K562 (cell line): ENCODE results near the gene SYCP1. TPM values are rescaled to one million over a fixed set of nuclear protein-coding genes. Genes with fewer than 3 reads are reported as not detected.

ENCODE experiments used
- ATAC-seq: fragments of 200-7000 bp; cut with Tn5 transposase; 3 replicates; pipeline ENCODE4 v1.9.1; 2020; ENCODE audit warnings: moderate library complexity
- BruUV-seq: library from RNA; stranded (reverse); fragments of 400-500 nt; replicated peaks from 2 replicates; lab custom pipeline; 2021; lab: Mats Ljungman, UMichigan
- CTCF ChIA-PET: fragments of 300-600 bp; formaldehyde crosslinking; extraction: SDS; loops from one replicate; lab custom pipeline; 2021; ENCODE audit warnings: low intra/inter-chr PET ratio; lab: Yijun Ruan, JAX
- POLR2A ChIA-PET: fragments of 300-600, 350-650 bp; sonication (Branson Sonifier 250); formaldehyde crosslinking; extraction: SDS; loops from one replicate; lab custom pipeline; 2021; ENCODE audit warnings: antibody characterized with exemption, inconsistent platforms; lab: Yijun Ruan, JAX
- DNase-seq, 4 experiments: peaks; one replicate each; pipeline versions ENCODE4 v3.0.0 to v3.0.0-alpha.2; 2011 to 2018; ENCODE audit warnings: low spot score in 3 of 4, mixed read lengths in 3 of 4; ENCODE audit errors: extremely low read depth in 1 of 4
- FAIRE-seq: peaks from 2 replicates; lab custom pipeline; 2011; peaks lifted over from hg19 to GRCh38; lab: Jason Lieb, UNC
- H2AFZ ChIP-seq: 2 replicates; pipeline ENCODE4 v1.6.0; 2011; ENCODE audit warnings: low read depth, low read length, control low read depth, inconsistent platforms
- H3K27ac ChIP-seq: fragments of 200-600 bp; 3 replicates; pipeline ENCODE4 v1.8.0; 2011; ENCODE audit warnings: low read depth, mild to moderate bottlenecking, control low read depth, inconsistent platforms, low read length, moderate library complexity, mixed read lengths; ENCODE audit errors: extremely low read depth
- H3K27me3 ChIP-seq, 2 experiments: fragments of 300-600 bp in 1 of 2; 2 replicates in 1 of 2; 3 replicates in 1 of 2; pipeline versions ENCODE4 v1.6.0 to v1.8.0; 2011; ENCODE audit warnings: inconsistent platforms in 2 of 2, low read length in 2 of 2, mild to moderate bottlenecking in 1 of 2, mixed read lengths in 1 of 2, moderate library complexity in 1 of 2; ENCODE audit not compliant: control insufficient read depth in 2 of 2, insufficient read depth in 2 of 2
- H3K36me3 ChIP-seq: fragments of 300-600 bp; 3 replicates; pipeline ENCODE4 v1.8.0; 2011; ENCODE audit warnings: mild to moderate bottlenecking, low read length, inconsistent platforms; ENCODE audit not compliant: control insufficient read depth, insufficient read depth
- H3K4me1 ChIP-seq, 2 experiments: fragments of 200-600 bp in 1 of 2; replicated peaks in 1 of 2; 2 replicates in 1 of 2; 3 replicates in 1 of 2; pipeline versions ENCODE4 v1.5.1 to v1.8.0; 2011; ENCODE audit warnings: inconsistent platforms in 2 of 2, low read length in 2 of 2, mild to moderate bottlenecking in 1 of 2, mixed read lengths in 1 of 2, moderate library complexity in 1 of 2; ENCODE audit not compliant: control insufficient read depth in 2 of 2, insufficient read depth in 2 of 2
- H3K4me2 ChIP-seq: 2 replicates; pipeline ENCODE4 v1.6.1; 2011; ENCODE audit warnings: low read length, control low read depth, inconsistent platforms, mixed read lengths; ENCODE audit not compliant: insufficient read depth
- H3K4me3 ChIP-seq: fragments of 200-600 bp; sonication (generic), shearing (Covaris generic); 2 replicates; pipeline ENCODE4 v1.5.1; 2016; ENCODE audit warnings: control low read depth, inconsistent platforms
- H3K79me2 ChIP-seq: fragments of 200-600 bp; 3 replicates; pipeline ENCODE4 v1.8.0; 2011; ENCODE audit warnings: low read length, inconsistent platforms; ENCODE audit not compliant: control insufficient read depth, insufficient read depth
- H3K9ac ChIP-seq, 2 experiments: 2 replicates each; pipeline versions ENCODE4 v1.6.0 to v1.6.1; 2011; ENCODE audit warnings: low read depth in 2 of 2, low read length in 2 of 2, control low read depth in 1 of 2, inconsistent platforms in 1 of 2, mild to moderate bottlenecking in 1 of 2, mixed read lengths in 1 of 2; ENCODE audit not compliant: insufficient read depth in 1 of 2
- H3K9me1 ChIP-seq: one replicate; pipeline ENCODE4 v1.6.0; 2011; ENCODE audit warnings: inconsistent platforms, mild to moderate bottlenecking, low read length, moderate library complexity; ENCODE audit not compliant: control insufficient read depth, insufficient read depth
- H3K9me3 ChIP-seq: replicated peaks from 2 replicates; pipeline ENCODE4 v1.5.1; 2011; ENCODE audit warnings: low read depth, low read length, inconsistent platforms; ENCODE audit not compliant: control insufficient read depth, insufficient read depth
- H4K20me1 ChIP-seq: replicated peaks from 2 replicates; pipeline ENCODE4 v1.6.1; 2011; ENCODE audit warnings: low read length, inconsistent platforms, mixed read lengths; ENCODE audit not compliant: control insufficient read depth, insufficient read depth
- BCL6 ChIP-seq: fragments of 250-450 bp; sonication (Bioruptor Pico); IDR thresholded peaks from 2 replicates; pipeline ENCODE4 v1.4.0; 2020
- C11orf30 ChIP-seq: fragments of 450-650 bp; IDR thresholded peaks from 2 replicates; pipeline ENCODE4 v1.6.1; 2016; ENCODE audit warnings: low read depth, mild to moderate bottlenecking
- CBX3 ChIP-seq, 2 experiments: IDR thresholded peaks; 1 replicate in 1 of 2; 2 replicates in 1 of 2; pipeline ENCODE4 v1.6.1; 2012; ENCODE audit warnings: inconsistent platforms in 2 of 2, low read length in 2 of 2, borderline replicate concordance in 1 of 2, control low read depth in 1 of 2
- FIP1L1 ChIP-seq: fragments of 200-400 bp; formaldehyde crosslinking; IDR thresholded peaks from 2 replicates; pipeline ENCODE4 v1.6.1; 2018; ENCODE audit warnings: mild to moderate bottlenecking, low read depth, low read length; ENCODE audit not compliant: poor library complexity, severe bottlenecking
- HCFC1 ChIP-seq: IDR thresholded peaks from 2 replicates; pipeline ENCODE4 v1.6.1; 2012; ENCODE audit warnings: low read depth, low read length, improper control_type of control experiment
- MEF2A ChIP-seq: IDR thresholded peaks from 2 replicates; pipeline ENCODE4 v1.6.1; 2011; ENCODE audit warnings: low read depth, mild to moderate bottlenecking, low read length, moderate library complexity; ENCODE audit not compliant: control insufficient read depth
- MIER1 ChIP-seq: fragments of 450-650 bp; IDR thresholded peaks from 2 replicates; pipeline ENCODE4 v1.6.1; 2016; ENCODE audit warnings: antibody characterized with exemption, mild to moderate bottlenecking, low read depth
- POLR2AphosphoS2 ChIP-seq: IDR thresholded peaks from 2 replicates; pipeline ENCODE4 v1.6.1; 2012; ENCODE audit warnings: low read length, improper control_type of control experiment
- ZNF232 ChIP-seq: sonication (generic); formaldehyde crosslinking; IDR thresholded peaks from 2 replicates; pipeline ENCODE4 v1.8.0; 2022; ENCODE audit warnings: mild to moderate bottlenecking, missing genetic modification reagents
- ZNF253 ChIP-seq: fragments of 250-450 bp; sonication (Bioruptor Pico); conservative IDR thresholded peaks from 2 replicates; pipeline ENCODE4 v1.6.1; 2021; ENCODE audit warnings: mild to moderate bottlenecking
- ZNF639 ChIP-seq, 2 experiments: fragments of 200-800 bp in 1 of 2; sonication (Bioruptor generic) in 1 of 2; sonication (generic) in 1 of 2; formaldehyde crosslinking in 1 of 2; IDR thresholded peaks in 1 of 2; conservative IDR thresholded peaks in 1 of 2; 2 replicates each; pipeline versions ENCODE4 v1.5.0 to v1.6.1; 2016 to 2020; ENCODE audit warnings: missing compliant biosample characterization in 1 of 2, missing genetic modification characterization in 1 of 2, missing genetic modification reagents in 1 of 2
- ZNF785 ChIP-seq: fragments of 250-450 bp; sonication (Bioruptor Pico); IDR thresholded peaks from 2 replicates; pipeline ENCODE4 v1.4.0; 2020; ENCODE audit warnings: mild to moderate bottlenecking
- WGBS: fragments of 100-300 bp; shearing (Covaris generic); methylation state at CpG from one replicate; pipeline ENCODE4 v1.1.6; 2016; ENCODE audit warnings: low coverage, mixed read lengths; ENCODE audit not compliant: insufficient coverage; ENCODE audit errors: missing lambda C conversion rate; 5-methylcytosine and 5-hydroxymethylcytosine counted together
- in situ Hi-C: fragments of 300-500 bp; cut with MboI; formaldehyde crosslinking; loops from 4 replicates; pipeline ENCODE4 v1.15.0; 2018; ENCODE audit warnings: inconsistent platforms, mixed read lengths
- intact Hi-C: fragments of 100-400 bp; cut with micrococcal nuclease; formaldehyde crosslinking; loops from 2 replicates; pipeline ENCODE4 v1.14.2; 2022
- polyA plus RNA-seq, 8 experiments: library from polyadenylated mRNA; depleted of rRNA in 4 of 8; stranded (reverse) in 5 of 8; unstranded in 3 of 8; fragments of >200 nt; fragmentation: Nextera tagmentation in 2 of 8; fragmentation: Illumina TruSeq in 1 of 8; extraction: Ambion mirVana in 2 of 8; extraction: Trizol in 1 of 8; gene quantifications; 2 replicates each; pipeline versions ENCODE4 v1.2.1 to v1.2.3, GENCODE V29; 2011 to 2014; ENCODE audit warnings: inconsistent platforms in 1 of 8, missing spikeins in 1 of 8
- total RNA-seq, 7 experiments: library from RNA; depleted of rRNA in 6 of 7; stranded (reverse); fragments of >200 nt in 6 of 7; fragmentation: Illumina TruSeq in 2 of 7; extraction: Trizol in 2 of 7; gene quantifications; 2 replicates each; pipeline versions ENCODE4 v1.2.1 to v1.2.3, GENCODE V29; 2011 to 2021; ENCODE audit warnings: low replicate concordance in 1 of 7

The SYCP1 gene
- total and polyA plus RNA-seq, 9 of the 15 experiments (the other 6 are each of a cell fraction or from before 2014, with no cell fraction given): not detected

DNA sequence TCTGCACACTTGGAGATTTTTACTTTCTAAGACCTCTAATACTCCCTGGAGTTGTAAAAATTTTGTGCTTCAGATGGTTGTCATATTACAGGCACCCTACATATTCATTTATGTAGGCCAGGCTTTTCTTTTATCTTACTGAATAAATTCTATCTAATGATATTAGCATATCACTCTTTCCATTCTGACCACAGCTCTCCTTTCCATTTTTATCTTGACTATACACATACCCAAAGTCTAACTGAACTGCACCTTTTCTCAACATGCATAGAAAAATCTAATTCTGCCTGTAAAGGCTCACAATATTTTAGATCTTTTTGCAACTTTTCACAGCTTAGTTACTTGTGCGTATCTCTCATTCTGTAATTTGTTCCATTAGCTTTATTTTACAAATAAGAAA is 122.2 kb downstream of the SYCP1 start:
- WGBS: 11% methylated on average over 1 of the region's 1 CpG
- no peaks in the 10 kb centered on the region for H3K4me1 ChIP-seq
- ChIA-PET POLR2A (no interaction called here), CTCF (no interaction called here)
- H3K36me3 ChIP-seq: no peaks in the 10 kb centered on the region
- H3K4me2 ChIP-seq: no peak overlapping the region
- no TSS peak for BruUV-seq
- ATAC-seq: no peak
- no peak for FAIRE-seq
- no peaks in the 10 kb centered on the region for H3K27me3 ChIP-seq
- H4K20me1 ChIP-seq: no peaks in the 10 kb centered on the region
- no peaks in the 10 kb centered on the region for H3K9me1 ChIP-seq
- H3K79me2 ChIP-seq: no peaks in the 10 kb centered on the region
- no peak overlapping the region for H3K4me3 ChIP-seq
- DNase-seq: no peak
- no peak overlapping the region for H2AFZ ChIP-seq
- H3K27ac ChIP-seq: no peak overlapping the region
- intact Hi-C loops (loop anchor here (10.0 kb wide), 1 partner anchor 488 kb away; no protein-coding TSS in a partner anchor), in situ Hi-C loops (no loop called here)
- H3K9me3 ChIP-seq: no peaks in the 10 kb centered on the region
- H3K9ac ChIP-seq: no peak overlapping the region
- no peak for TF ChIP-seq ZNF785 (CRISPR knock-in tag)
- TF ChIP-seq MIER1: no peak
- no peak for TF ChIP-seq ZNF253
- TF ChIP-seq HCFC1: no peak
- no peak for TF ChIP-seq ZNF639 (CRISPR knock-in tag; conservative IDR thresholded peaks at IDR 0.05 in 1 of 2, IDR thresholded peaks at IDR 0.05 in 1 of 2)
- no peak for TF ChIP-seq ZNF232 (CRISPR knock-in tag)
- no peak for TF ChIP-seq MEF2A
- TF ChIP-seq CBX3 (IDR thresholded peaks at IDR 0.05; ENCODE audit: borderline replicate concordance in 1 of 2, low read length in 2 of 2): no peak
- TF ChIP-seq POLR2AphosphoS2: no peak
- no peak for TF ChIP-seq C11orf30
- TF ChIP-seq FIP1L1: no peak
- TF ChIP-seq BCL6 (CRISPR knock-in tag): no peak
